ENCODE results near the gene ALPG. TPM values are rescaled to one million over a fixed set of nuclear protein-coding genes. Genes with fewer than 3 reads are reported as not detected.

Gene ALPG
- not detected in 2 replicates for total RNA-seq (2016; rRNA removed; fragmentation: Illumina TruSeq; extraction: Trizol)
- not detected in 2 replicates for total RNA-seq (2016; cell fraction: cytosol; rRNA removed; fragmentation: Illumina TruSeq; extraction: Trizol; ENCODE audit: low read depth)
- total RNA-seq (2016; cell fraction: insoluble cytoplasmic fraction; rRNA removed; fragmentation: Illumina TruSeq; extraction: Trizol) = not detected in 2 replicates
- total RNA-seq (2016; cell fraction: membrane; rRNA removed; fragmentation: Illumina TruSeq; extraction: Trizol) = not detected in 2 replicates
- not detected in 2 replicates for total RNA-seq (2016; cell fraction: nucleus; rRNA removed; fragmentation: Illumina TruSeq; extraction: Trizol)
- polyA plus RNA-seq (2011; rRNA removed) = not detected in 2 replicates
- polyA plus RNA-seq (2011; cell fraction: cytosol; rRNA removed) = not detected in 2 replicates
- polyA plus RNA-seq (2011; cell fraction: nucleus; rRNA removed) = not detected in 2 replicates
- polyA plus RNA-seq (2012) = not detected in 2 replicates
- polyA plus RNA-seq (2016; cell fraction: cytosol; fragmentation: Illumina TruSeq; extraction: Trizol; ENCODE audit: low read depth) = not detected in 2 replicates
- polyA plus RNA-seq (2016; cell fraction: insoluble cytoplasmic fraction; fragmentation: Illumina TruSeq; extraction: Trizol; ENCODE audit: low read depth) = not detected in 2 replicates
- not detected in 2 replicates for polyA plus RNA-seq (2016; cell fraction: membrane; fragmentation: Illumina TruSeq; extraction: Trizol; ENCODE audit: low read depth)
- not detected in 2 replicates for polyA plus RNA-seq (2016; cell fraction: nucleus; fragmentation: Illumina TruSeq; extraction: Trizol; ENCODE audit: insufficient read depth, low read depth)
- 0.12 TPM in 1 of 2 replicates, not detected in the other for polyA minus RNA-seq (2011; rRNA and poly(A)+ RNA removed; ENCODE audit: low replicate concordance)
- polyA minus RNA-seq (2011; cell fraction: cytosol; rRNA and poly(A)+ RNA removed) = not detected in 2 replicates
- not detected in 2 replicates for polyA minus RNA-seq (2011; cell fraction: nucleus; rRNA and poly(A)+ RNA removed)
- Bru-seq, nascent RNA = not detected
- not detected for BruChase-seq, experiment 1, labeled RNA remaining after a 6-hour chase
- not detected for BruChase-seq, experiment 2, labeled RNA remaining after a 2-hour chase
- long read RNA-seq, experiment 1 = 0 reads
- long read RNA-seq, experiment 2 = 0 reads

DNA sequence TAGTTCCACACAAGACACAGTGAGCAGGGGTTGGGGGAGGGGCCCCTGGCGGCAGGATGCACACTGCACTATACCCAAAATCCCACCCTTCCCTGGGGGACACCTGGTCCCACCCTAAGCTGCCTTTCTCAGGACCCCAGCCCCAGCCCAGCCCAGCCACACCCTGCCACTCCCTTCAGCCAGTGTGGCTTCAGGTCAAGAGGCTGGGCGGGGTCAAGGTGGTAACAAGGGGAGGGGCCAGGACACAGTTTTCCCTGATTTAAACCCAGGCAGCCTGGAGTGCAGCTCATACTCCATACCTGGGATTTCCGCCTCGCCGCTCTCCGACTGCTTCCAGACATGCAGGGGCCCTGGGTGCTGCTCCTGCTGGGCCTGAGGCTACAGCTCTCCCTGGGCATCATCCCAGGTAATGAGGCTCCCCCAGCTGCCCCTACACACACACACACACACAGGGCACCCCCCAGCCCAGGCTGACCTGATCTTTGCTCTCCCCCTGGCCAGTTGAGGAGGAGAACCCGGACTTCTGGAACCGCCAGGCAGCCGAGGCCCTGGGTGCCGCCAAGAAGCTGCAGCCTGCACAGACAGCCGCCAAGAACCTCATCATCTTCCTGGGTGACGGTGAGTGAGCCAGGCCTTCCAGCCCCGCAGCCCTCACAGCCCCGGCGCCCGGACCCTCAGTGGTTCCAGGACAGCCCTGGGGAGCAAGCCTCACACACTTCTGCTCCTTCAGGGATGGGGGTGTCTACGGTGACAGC, at the start of gene ALPG:
Gene ALPG, plus strand, starts transcription at position 289 of the 755 bp plus-strand sequence. Its CDS starts 51 bp downstream, at position 340.
- Histone ChIP-seq H3K9ac (ENCODE audit: insufficient read depth, low read depth, low read length) (no peak within 1 kb of the TSS), H3K9me3 (ENCODE audit: low read length) (no peaks in the 10 kb centered on the region), H3K27me3 (ENCODE audit: control insufficient read depth in 1 of 2, insufficient read depth in 2 of 2, low read length in 2 of 2) (peaks cover 0 to 11% of the 10 kb centered on the region in 2 experiments; a peak in 4 of 5 replicates), H4K20me1 (ENCODE audit: insufficient read depth, low read length) (no peaks in the 10 kb centered on the region), H3K4me1 (ENCODE audit: insufficient read depth, low read length) (peaks cover 11% of the 10 kb centered on the region), H2AFZ (ENCODE audit: low read length) (no peak within 1 kb of the TSS), H3K4me3 (replicated peaks in 1 of 3; ENCODE audit: insufficient read depth in 1 of 3, low read depth in 2 of 3, low read length in 3 of 3) (no peak within 1 kb of the TSS), H3K4me2 (ENCODE audit: low read depth, low read length) (no peak within 1 kb of the TSS), H3K27ac (ENCODE audit: extremely low read length, insufficient read depth, low read length) (no peak within 1 kb of the TSS), H3K79me2 (ENCODE audit: insufficient read depth, low read length) (no peaks in the 10 kb centered on the region), H3K36me3 (replicated peaks in 1 of 2; ENCODE audit: control insufficient read depth in 1 of 2, insufficient read depth in 2 of 2, low read length in 2 of 2) (no peaks in the 10 kb centered on the region)
- TF ChIP-seq ZNF776 (CRISPR knock-in tag; IDR thresholded peaks at IDR 0.05) (0 out of 2 replicates have a peak, but pooled peaks have one; percentile 31), SIX1 (CRISPR knock-in tag; IDR thresholded peaks at IDR 0.05; ENCODE audit: borderline replicate concordance) (no peak)
- TF ChIP-seq, protein P1, sequence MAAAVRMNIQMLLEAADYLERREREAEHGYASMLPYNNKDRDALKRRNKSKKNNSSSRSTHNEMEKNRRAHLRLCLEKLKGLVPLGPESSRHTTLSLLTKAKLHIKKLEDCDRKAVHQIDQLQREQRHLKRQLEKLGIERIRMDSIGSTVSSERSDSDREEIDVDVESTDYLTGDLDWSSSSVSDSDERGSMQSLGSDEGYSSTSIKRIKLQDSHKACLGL (CRISPR knock-in tag; IDR thresholded peaks at IDR 0.05) = 0 out of 2 replicates have a peak, but pooled peaks have one; percentile 40
- no peak for DNase-seq (ENCODE audit: low spot score)
- WGBS (ENCODE audit: low lambda C conversion rate) = 48% methylated on average over 7 of the region's 17 CpGs
- no peak for FAIRE-seq
- in situ Hi-C loops (cut with HindIII; ENCODE audit: extremely low pct_ligation_motif_present, low pct_unique_long_range_greater_than_20kb) (no loop called here), intact Hi-C loops (cut with micrococcal nuclease; ENCODE audit: unreplicated experiment) (no loop called here)
- CTCF ChIA-PET (ENCODE audit: low intra/inter-chr PET ratio, low total read pairs) = no interaction called here
- ATAC-seq = peak; percentile 16
- no TSS peak for BruUV-seq (replicated peaks)
- POLR2A ChIA-PET = no interaction called here

Measured in HepG2 (cell line).